Panc1 (cell line): ENCODE results near the gene SLFNL1. TPM values are rescaled to one million over a fixed set of nuclear protein-coding genes. Genes with fewer than 3 reads are reported as not detected.

Experiments
- ATAC-seq: fragments of 200-7000 bp; cut with Tn5 transposase; 2 replicates; pipeline ENCODE4 v1.9.1; 2020; ENCODE audit warnings: mild to moderate bottlenecking, moderate library complexity
- BruUV-seq: library from RNA; stranded (reverse); fragments of 400-500 nt; replicated peaks from 2 replicates; lab custom pipeline; 2021; lab: Mats Ljungman, UMichigan
- CTCF ChIA-PET: fragments of 300-600 bp; sonication (Branson Sonifier 250); formaldehyde crosslinking; loops from one replicate; lab custom pipeline; 2022; ENCODE audit warnings: antibody characterized with exemption; lab: Charles Lee
- POLR2A ChIA-PET: fragments of 300-600 bp; sonication (Branson Sonifier 250); formaldehyde crosslinking; loops from one replicate; lab custom pipeline; 2022; ENCODE audit warnings: antibody characterized with exemption; lab: Charles Lee
- DNase-seq: peaks from one replicate; pipeline ENCODE4 v3.0.0-alpha.2; 2010; ENCODE audit warnings: low read depth, low spot score
- H3K27ac ChIP-seq: 2 replicates; pipeline ENCODE4 v1.5.1; 2011; ENCODE audit warnings: mild to moderate bottlenecking, low read length, inconsistent platforms
- H3K27me3 ChIP-seq: fragments of 200-500 bp; sonication (Bioruptor generic); 2 replicates; pipeline ENCODE4 v1.6.0; 2014; ENCODE audit warnings: low read length, inconsistent platforms; ENCODE audit not compliant: control insufficient read depth, insufficient read depth
- H3K36me3 ChIP-seq: fragments of 200-500 bp; sonication (Bioruptor generic); 2 replicates; pipeline ENCODE4 v1.5.1; 2014; ENCODE audit warnings: inconsistent platforms, mild to moderate bottlenecking, low read length, moderate library complexity; ENCODE audit not compliant: control insufficient read depth, insufficient read depth
- H3K4me1 ChIP-seq: 2 replicates; pipeline ENCODE4 v1.5.1; 2011; ENCODE audit warnings: inconsistent platforms, mild to moderate bottlenecking, low read length, moderate library complexity; ENCODE audit not compliant: control insufficient read depth, insufficient read depth
- H3K4me3 ChIP-seq, 2 experiments: 2 replicates each; pipeline ENCODE4 v1.5.1; 2011 to 2012; ENCODE audit warnings: low read depth in 2 of 2, low read length in 2 of 2, mild to moderate bottlenecking in 2 of 2, inconsistent platforms in 1 of 2, moderate library complexity in 1 of 2
- H3K9me3 ChIP-seq: fragments of 200-500 bp; sonication (Bioruptor generic); 2 replicates; pipeline ENCODE4 v1.5.1; 2014; ENCODE audit warnings: low read depth, mild to moderate bottlenecking, inconsistent platforms, low read length, moderate library complexity; ENCODE audit not compliant: control insufficient read depth, insufficient read depth
- CTCF ChIP-seq: fragments of 450-650 bp; IDR thresholded peaks from 2 replicates; pipeline ENCODE4 v1.5.1; 2017; ENCODE audit warnings: mild to moderate bottlenecking
- POLR2AphosphoS5 ChIP-seq: IDR thresholded peaks from 2 replicates; pipeline ENCODE4 v1.6.1; 2012; ENCODE audit warnings: mild to moderate bottlenecking, low read depth, low read length, moderate library complexity
- REST ChIP-seq, 2 experiments: IDR thresholded peaks; 2 replicates each; pipeline ENCODE4 v1.6.1; 2011 to 2012; ENCODE audit warnings: low read depth in 2 of 2, control low read depth in 1 of 2, low read length in 1 of 2, mild to moderate bottlenecking in 1 of 2, moderate library complexity in 1 of 2; ENCODE audit not compliant: insufficient read depth in 1 of 2
- SIN3A ChIP-seq: IDR thresholded peaks from 2 replicates; pipeline ENCODE4 v1.6.1; 2012; ENCODE audit warnings: low read depth, mild to moderate bottlenecking, low read length, moderate library complexity, borderline replicate concordance; ENCODE audit not compliant: insufficient read depth
- TCF7L2 ChIP-seq: IDR thresholded peaks from 2 replicates; pipeline ENCODE4 v1.6.1; 2011; ENCODE audit warnings: mild to moderate bottlenecking, low read depth, low read length, inconsistent platforms
- in situ Hi-C: cut with HindIII; loops from 2 replicates; pipeline ENCODE4 v1.10.0; 2016; ENCODE audit warnings: low sequenced_read_pairs, low pct_unique_long_range_greater_than_20kb
- intact Hi-C: fragments of 100-400 bp; cut with micrococcal nuclease; formaldehyde crosslinking; loops from one replicate; pipeline ENCODE4 v1.10.0; 2022; ENCODE audit not compliant: unreplicated experiment
- total RNA-seq: library from RNA; stranded (reverse); gene quantifications from one replicate; pipeline ENCODE4 v1.2.1, GENCODE V29; 2021; ENCODE audit not compliant: unreplicated experiment

SLFNL1 gene
- total RNA-seq, 1 experiment from 2014 or later = 0.10 TPM

GRCh38 chr1:40985161-40985560 is 36.4 kb downstream of the SLFNL1 start:
- ATAC-seq = no peak
- H3K9me3 ChIP-seq = no peaks in the 10 kb centered on the region
- ChIA-PET POLR2A (no interaction called here), CTCF (no interaction called here)
- peaks cover 38% of the 10 kb centered on the region for H3K4me1 ChIP-seq
- BruUV-seq = no TSS peak
- intact Hi-C loops (no loop called here), in situ Hi-C loops (no loop called here)
- no peak for DNase-seq
- peak overlapping the region; percentile 62 for H3K27ac ChIP-seq
- H3K4me3 ChIP-seq = no peak overlapping the region
- H3K27me3 ChIP-seq = no peaks in the 10 kb centered on the region
- TF ChIP-seq REST (IDR thresholded peaks at IDR 0.05; ENCODE audit: insufficient read depth in 1 of 2, low read depth in 2 of 2, low read length in 1 of 2) (no peak), SIN3A (no peak), POLR2AphosphoS5 (no peak), TCF7L2 (no peak), CTCF (no peak)
- H3K36me3 ChIP-seq = peaks cover 65% of the 10 kb centered on the region

GRCh38 chr1:40984531-40984930 is 37.0 kb downstream of the SLFNL1 start:
- H3K4me3 ChIP-seq = no peak overlapping the region
- ATAC-seq (no peak), DNase-seq (no peak)
- peaks cover 38% of the 10 kb centered on the region for H3K4me1 ChIP-seq
- no peaks in the 10 kb centered on the region for H3K27me3 ChIP-seq
- peaks cover 64% of the 10 kb centered on the region for H3K36me3 ChIP-seq
- CTCF ChIA-PET = no interaction called here
- POLR2A ChIA-PET = no interaction called here
- intact Hi-C loops (no loop called here), in situ Hi-C loops (no loop called here)
- peak overlapping the region; percentile 62 for H3K27ac ChIP-seq
- no peaks in the 10 kb centered on the region for H3K9me3 ChIP-seq
- no TSS peak for BruUV-seq
- TF ChIP-seq TCF7L2 (no peak), REST (IDR thresholded peaks at IDR 0.05; ENCODE audit: insufficient read depth in 1 of 2, low read depth in 2 of 2, low read length in 1 of 2) (no peak), CTCF (no peak), SIN3A (no peak), POLR2AphosphoS5 (no peak)
